K562 (cell line): ENCODE data around the gene LEMD1. TPM values are rescaled to one million over a fixed set of nuclear protein-coding genes. Genes with fewer than 3 reads are reported as not detected.
A peak's percentile ranks its signal among the peaks of the same experiment; 100 is the strongest.

Experiments used
- ARID1B ChIP-seq: fragments of 450-650 bp; IDR thresholded peaks from 2 replicates; pipeline ENCODE4 v1.6.1; 2016; ENCODE audit warnings: antibody characterized with exemption, mild to moderate bottlenecking, inconsistent platforms
- BHLHE40 ChIP-seq: IDR thresholded peaks from 2 replicates; pipeline ENCODE4 v1.6.1; 2011; ENCODE audit warnings: low read length, improper control_type of control experiment
- BMI1 ChIP-seq: fragments of 150-350 bp; IDR thresholded peaks from 2 replicates; pipeline ENCODE4 v1.6.1; 2014; ENCODE audit warnings: low read length
- CBX8 ChIP-seq: fragments of 200-600 bp; sonication (generic); IDR thresholded peaks from 2 replicates; pipeline ENCODE4 v1.6.1; 2012; ENCODE audit warnings: borderline replicate concordance, mixed run types, low read depth, mild to moderate bottlenecking, moderate library complexity, mixed read lengths, low read length, control low read depth, inconsistent platforms; ENCODE audit not compliant: poor library complexity, severe bottlenecking; ENCODE audit errors: extremely low read depth
- CEBPG ChIP-seq, 3 experiments: fragments of 200-800 bp in 1 of 3; sonication (Bioruptor generic) in 1 of 3; sonication (generic) in 1 of 3; formaldehyde crosslinking in 1 of 3; IDR thresholded peaks in 2 of 3; conservative IDR thresholded peaks in 1 of 3; 2 replicates each; pipeline versions ENCODE4 v1.6.1 to v1.8.0; 2016 to 2022; ENCODE audit warnings: missing compliant biosample characterization in 2 of 3, missing genetic modification characterization in 2 of 3, mild to moderate bottlenecking in 1 of 3, missing genetic modification reagents in 1 of 3
- CHD4 ChIP-seq: fragments of 200-600 bp; sonication (generic); IDR thresholded peaks from 3 replicates; pipeline ENCODE4 v1.6.1; 2012; ENCODE audit warnings: low read depth, mild to moderate bottlenecking, mixed read lengths, low read length, inconsistent platforms; ENCODE audit not compliant: insufficient read depth, insufficient replicate concordance, poor library complexity, severe bottlenecking
- DEAF1 ChIP-seq: fragments of 450-650 bp; formaldehyde crosslinking; IDR thresholded peaks from 2 replicates; pipeline ENCODE4 v1.4.0; 2020; ENCODE audit warnings: mild to moderate bottlenecking, moderate library complexity
- EHMT2 ChIP-seq: fragments of 450-650 bp; IDR thresholded peaks from 2 replicates; pipeline ENCODE4 v1.6.1; 2018; ENCODE audit warnings: antibody characterized with exemption
- HDAC2 ChIP-seq: fragments of 450-650 bp; IDR thresholded peaks from 2 replicates; pipeline ENCODE4 v1.6.1; 2016; ENCODE audit warnings: mild to moderate bottlenecking
- HLTF ChIP-seq: fragments of 450-650 bp; IDR thresholded peaks from 2 replicates; pipeline ENCODE4 v1.6.1; 2016
- HMGN3 ChIP-seq: IDR thresholded peaks from 2 replicates; pipeline ENCODE4 v1.6.1; 2011; ENCODE audit warnings: borderline replicate concordance, low read depth, mild to moderate bottlenecking, mixed read lengths, low read length; ENCODE audit not compliant: insufficient read length; ENCODE audit errors: extremely low read depth
- KAT7 ChIP-seq: sonication (generic); formaldehyde crosslinking; IDR thresholded peaks from 2 replicates; pipeline ENCODE4 v1.8.0; 2022; ENCODE audit warnings: missing genetic modification reagents, mild to moderate bottlenecking, borderline replicate concordance
- KDM2B ChIP-seq: fragments of 250-450 bp; sonication (Bioruptor Pico); IDR thresholded peaks from 2 replicates; pipeline ENCODE4 v1.8.0; 2021; ENCODE audit warnings: mild to moderate bottlenecking, moderate library complexity
- MAX ChIP-seq: sonication (generic); formaldehyde crosslinking; IDR thresholded peaks from 2 replicates; pipeline ENCODE4 v1.9.0; 2022; ENCODE audit warnings: mild to moderate bottlenecking, missing genetic modification reagents
- MBD2 ChIP-seq: sonication (generic); IDR thresholded peaks from 2 replicates; pipeline ENCODE4 v1.6.1; 2016; ENCODE audit warnings: low read depth, borderline replicate concordance
- MCM5 ChIP-seq: fragments of 450-650 bp; IDR thresholded peaks from 2 replicates; pipeline ENCODE4 v1.6.1; 2016; ENCODE audit warnings: low read depth
- NELFE ChIP-seq: IDR thresholded peaks from 2 replicates; pipeline ENCODE4 v1.6.1; 2011; ENCODE audit warnings: mild to moderate bottlenecking; ENCODE audit not compliant: insufficient read depth, insufficient read length
- POLR3G ChIP-seq: IDR thresholded peaks from 2 replicates; pipeline ENCODE4 v1.6.1; 2011; ENCODE audit not compliant: insufficient read length, insufficient replicate concordance; ENCODE audit errors: extremely low read depth
- RNF219 ChIP-seq: fragments of 250-450 bp; sonication (Bioruptor Pico); IDR thresholded peaks from 2 replicates; pipeline ENCODE4 v1.5.0; 2022; ENCODE audit warnings: mild to moderate bottlenecking
- RUNX1 ChIP-seq: sonication (generic); IDR thresholded peaks from 2 replicates; pipeline ENCODE4 v1.6.1; 2016; ENCODE audit warnings: antibody characterized with exemption, low read depth
- TCFL5 ChIP-seq: fragments of 250-450 bp; sonication (Bioruptor Pico); conservative IDR thresholded peaks from 2 replicates; pipeline ENCODE4 v1.6.1; 2021; ENCODE audit warnings: mild to moderate bottlenecking, moderate library complexity, matching md5 sums
- TEAD2 ChIP-seq: fragments of 450-650 bp; IDR thresholded peaks from 2 replicates; pipeline ENCODE4 v1.6.1; 2016; ENCODE audit warnings: missing genetic modification characterization, control low read depth, missing compliant biosample characterization
- USF2 ChIP-seq: sonication (generic); formaldehyde crosslinking; IDR thresholded peaks from 2 replicates; pipeline ENCODE4 v1.5.0; 2020; ENCODE audit warnings: missing genetic modification reagents
- polyA plus RNA-seq, 8 experiments: library from polyadenylated mRNA; depleted of rRNA in 4 of 8; stranded (reverse) in 5 of 8; unstranded in 3 of 8; fragments of >200 nt; fragmentation: Nextera tagmentation in 2 of 8; fragmentation: Illumina TruSeq in 1 of 8; extraction: Ambion mirVana in 2 of 8; extraction: Trizol in 1 of 8; gene quantifications; 2 replicates each; pipeline versions ENCODE4 v1.2.1 to v1.2.3, GENCODE V29; 2011 to 2014; ENCODE audit warnings: inconsistent platforms in 1 of 8, missing spikeins in 1 of 8
- total RNA-seq, 7 experiments: library from RNA; depleted of rRNA in 6 of 7; stranded (reverse); fragments of >200 nt in 6 of 7; fragmentation: Illumina TruSeq in 2 of 7; extraction: Trizol in 2 of 7; gene quantifications; 2 replicates each; pipeline versions ENCODE4 v1.2.1 to v1.2.3, GENCODE V29; 2011 to 2021; ENCODE audit warnings: low replicate concordance in 1 of 7

Gene LEMD1
- total and polyA plus RNA-seq, 9 of the 15 experiments (the other 6 are each of a cell fraction or from before 2014, with no cell fraction given): 0.11 to 2.4 (median 0.57) TPM; not detected in 1

- no peak for TF ChIP-seq TEAD2 (tag)
- no peak for TF ChIP-seq BMI1
- TF ChIP-seq KDM2B (CRISPR knock-in tag): 0 out of 2 replicates have a peak, but pooled peaks have one; percentile 10
- no peak for TF ChIP-seq RNF219 (CRISPR knock-in tag)
- TF ChIP-seq EHMT2: no peak
- no peak for TF ChIP-seq POLR3G
- TF ChIP-seq MBD2: no peak
- no peak for TF ChIP-seq CBX8
- TF ChIP-seq BHLHE40: peak; percentile 89
- no peak; the same call in 1 of the 2 replicates for TF ChIP-seq MAX
- TF ChIP-seq MCM5: no peak
- no peak for TF ChIP-seq KAT7 (CRISPR knock-in tag)
- TF ChIP-seq CEBPG (CRISPR knock-in tag; IDR thresholded peaks at IDR 0.05): no peak
- TF ChIP-seq CEBPG (tag; conservative IDR thresholded peaks at IDR 0.05 in 1 of 2, IDR thresholded peaks at IDR 0.05 in 1 of 2): no peak
- peak; percentile 79 for TF ChIP-seq ARID1B
- TF ChIP-seq RUNX1: no peak
- TF ChIP-seq HLTF: no peak
- no peak for TF ChIP-seq CHD4
- TF ChIP-seq HMGN3: peak; percentile 34
- TF ChIP-seq NELFE: no peak
- no peak for TF ChIP-seq DEAF1 (CRISPR knock-in tag)
- TF ChIP-seq HDAC2: no peak
- TF ChIP-seq TCFL5 (CRISPR knock-in tag): no peak
- peak; percentile 33 for TF ChIP-seq USF2
Observed at GRCh38 chr1:205344066-205344928, 77.6 kb downstream of the LEMD1 start (continued).
